IMR-90 (cell line): ENCODE measurements around the gene GLIS1. TPM values are rescaled to one million over a fixed set of nuclear protein-coding genes. Genes with fewer than 3 reads are reported as not detected.

Experiments
- ATAC-seq: fragments of 200-7000 bp; cut with Tn5 transposase; 2 replicates; pipeline ENCODE4 v1.9.1; 2020; ENCODE audit warnings: low read depth, mild to moderate bottlenecking, moderate library complexity
- BruUV-seq: library from RNA; stranded (reverse); fragments of 400-500 nt; replicated peaks from 2 replicates; lab custom pipeline; 2021; lab: Mats Ljungman, UMichigan
- CTCF ChIA-PET: fragments of 300-600 bp; formaldehyde crosslinking; extraction: SDS; loops from one replicate; lab custom pipeline; 2021; ENCODE audit warnings: antibody characterized with exemption; lab: Yijun Ruan, JAX
- POLR2A ChIA-PET: fragments of 300-600 bp; sonication (Branson Sonifier 250); formaldehyde crosslinking; loops from one replicate; lab custom pipeline; 2022; ENCODE audit warnings: antibody characterized with exemption; ENCODE audit not compliant: unreplicated experiment; lab: Charles Lee
- DNase-seq: peaks from one replicate; pipeline ENCODE4 v3.0.0; 2013
- H2AFZ ChIP-seq: replicated peaks from 2 replicates; pipeline ENCODE3; 2013; ENCODE audit warnings: low read length, mild to moderate bottlenecking; ENCODE audit not compliant: poor library complexity
- H2AK5ac ChIP-seq: 2 replicates; pipeline ENCODE4 v1.6.1; 2013; ENCODE audit warnings: low read depth, low read length, inconsistent platforms
- H2AK9ac ChIP-seq: replicated peaks from 2 replicates; pipeline ENCODE3; 2013; ENCODE audit warnings: mild to moderate bottlenecking, low read depth, low read length, moderate library complexity; ENCODE audit not compliant: poor library complexity
- H2BK120ac ChIP-seq: 2 replicates; pipeline ENCODE4 v1.6.1; 2013; ENCODE audit warnings: low read depth, low read length, inconsistent platforms
- H2BK15ac ChIP-seq: 3 replicates; pipeline ENCODE4 v1.6.1; 2013; ENCODE audit warnings: low read depth, low read length, inconsistent platforms
- H2BK20ac ChIP-seq: 2 replicates; pipeline ENCODE4 v1.6.1; 2013; ENCODE audit warnings: low read depth, mild to moderate bottlenecking, inconsistent platforms, low read length, moderate library complexity
- H2BK5ac ChIP-seq: 2 replicates; pipeline ENCODE4 v1.6.1; 2013; ENCODE audit warnings: mild to moderate bottlenecking, low read depth, low read length, inconsistent platforms; ENCODE audit not compliant: poor library complexity, severe bottlenecking
- H3K14ac ChIP-seq: replicated peaks from 2 replicates; pipeline ENCODE4 v1.6.1; 2013; ENCODE audit warnings: low read depth, low read length, inconsistent platforms
- H3K18ac ChIP-seq: 2 replicates; pipeline ENCODE4 v1.6.1; 2013; ENCODE audit warnings: low read depth, low read length, control low read depth
- H3K23ac ChIP-seq: 2 replicates; pipeline ENCODE4 v1.6.1; 2013; ENCODE audit warnings: low read depth, low read length, inconsistent platforms
- H3K27ac ChIP-seq: 2 replicates; pipeline ENCODE4 v1.5.1; 2013; ENCODE audit warnings: mild to moderate bottlenecking, control low read depth, low read length; ENCODE audit not compliant: insufficient read depth
- H3K27me3 ChIP-seq: 2 replicates; pipeline ENCODE4 v1.6.1; 2013; ENCODE audit warnings: low read length; ENCODE audit not compliant: control insufficient read depth, insufficient read depth
- H3K36me3 ChIP-seq: 2 replicates; pipeline ENCODE4 v1.6.1; 2013; ENCODE audit warnings: low read length, mixed read lengths; ENCODE audit not compliant: control insufficient read depth, insufficient read depth
- H3K4ac ChIP-seq: 2 replicates; pipeline ENCODE4 v1.6.1; 2013; ENCODE audit warnings: low read depth, low read length, inconsistent platforms
- H3K4me1 ChIP-seq: 2 replicates; pipeline ENCODE4 v1.6.1; 2013; ENCODE audit warnings: low read length, mixed read lengths; ENCODE audit not compliant: control insufficient read depth, insufficient read depth
- H3K4me2 ChIP-seq: 2 replicates; pipeline ENCODE4 v1.6.1; 2013; ENCODE audit warnings: low read depth, mild to moderate bottlenecking, control low read depth, low read length, moderate library complexity
- H3K4me3 ChIP-seq: 2 replicates; pipeline ENCODE4 v1.5.1; 2013; ENCODE audit warnings: low read depth, mild to moderate bottlenecking, control low read depth, low read length, moderate library complexity; ENCODE audit not compliant: insufficient read depth
- H3K56ac ChIP-seq: 2 replicates; pipeline ENCODE4 v1.6.1; 2013; ENCODE audit warnings: low read length, inconsistent platforms; ENCODE audit not compliant: insufficient read depth; ENCODE audit errors: extremely low read depth
- H3K79me1 ChIP-seq, 2 experiments: 2 replicates each; pipeline ENCODE4 v1.6.1; 2013; ENCODE audit warnings: low read length in 2 of 2, inconsistent platforms in 1 of 2, low read depth in 1 of 2
- H3K9ac ChIP-seq: 2 replicates; pipeline ENCODE4 v1.6.1; 2013; ENCODE audit warnings: low read depth, low read length, control low read depth
- H3K9me1 ChIP-seq: 2 replicates; pipeline ENCODE4 v1.6.1; 2013; ENCODE audit warnings: low read length, inconsistent platforms; ENCODE audit not compliant: insufficient read depth
- H3K9me3 ChIP-seq: 2 replicates; pipeline ENCODE4 v1.6.1; 2013; ENCODE audit warnings: low read length; ENCODE audit not compliant: control insufficient read depth, insufficient read depth
- H4K20me1 ChIP-seq: 2 replicates; pipeline ENCODE4 v1.6.1; 2013; ENCODE audit warnings: low read length, inconsistent platforms; ENCODE audit not compliant: insufficient read depth
- H4K5ac ChIP-seq: 2 replicates; pipeline ENCODE4 v1.6.1; 2013; ENCODE audit warnings: mild to moderate bottlenecking, low read depth, low read length, control low read depth
- H4K8ac ChIP-seq, 2 experiments: 2 replicates each; pipeline ENCODE4 v1.6.1; 2013; ENCODE audit warnings: low read depth in 2 of 2, low read length in 2 of 2, control low read depth in 1 of 2, inconsistent platforms in 1 of 2
- H4K91ac ChIP-seq: 2 replicates; pipeline ENCODE4 v1.6.1; 2013; ENCODE audit warnings: low read depth, low read length, inconsistent platforms; ENCODE audit not compliant: insufficient read depth
- BHLHE40 ChIP-seq: fragments of 150-350 bp; IDR thresholded peaks from 2 replicates; pipeline ENCODE4 v1.6.1; 2016; ENCODE audit warnings: mild to moderate bottlenecking, low read depth, low read length
- CEBPB ChIP-seq: IDR thresholded peaks from 2 replicates; pipeline ENCODE4 v1.6.1; 2012; ENCODE audit warnings: low read depth, low read length, improper control_type of control experiment
- ELK1 ChIP-seq: fragments of 150-350 bp; IDR thresholded peaks from 2 replicates; pipeline ENCODE4 v1.6.1; 2016; ENCODE audit warnings: low read depth, mild to moderate bottlenecking, low read length, moderate library complexity, borderline replicate concordance
- FOS ChIP-seq: fragments of 150-350 bp; IDR thresholded peaks from 2 replicates; pipeline ENCODE4 v1.6.1; 2016; ENCODE audit warnings: low read depth, low read length
- MAFK ChIP-seq: IDR thresholded peaks from 2 replicates; pipeline ENCODE4 v1.6.1; 2012; ENCODE audit warnings: low read depth, low read length, improper control_type of control experiment
- MAZ ChIP-seq: IDR thresholded peaks from 2 replicates; pipeline ENCODE4 v1.6.1; 2012; ENCODE audit warnings: low read depth, mild to moderate bottlenecking, low read length, improper control_type of control experiment, moderate library complexity, borderline replicate concordance
- MXI1 ChIP-seq: IDR thresholded peaks from 2 replicates; pipeline ENCODE4 v1.6.1; 2012; ENCODE audit warnings: low read depth, mild to moderate bottlenecking, low read length, moderate library complexity, borderline replicate concordance
- POLR2A ChIP-seq: IDR thresholded peaks from 2 replicates; pipeline ENCODE4 v1.6.1; 2012; ENCODE audit warnings: mild to moderate bottlenecking, low read depth, low read length
- RAD21 ChIP-seq: IDR thresholded peaks from 2 replicates; pipeline ENCODE4 v1.6.1; 2012; ENCODE audit warnings: low read length, improper control_type of control experiment
- RCOR1 ChIP-seq: IDR thresholded peaks from 2 replicates; pipeline ENCODE4 v1.6.1; 2012; ENCODE audit warnings: mild to moderate bottlenecking, low read length, improper control_type of control experiment; ENCODE audit not compliant: insufficient replicate concordance
- RFX5 ChIP-seq: IDR thresholded peaks from 2 replicates; pipeline ENCODE4 v1.8.0; 2012; ENCODE audit warnings: low read depth, mild to moderate bottlenecking, low read length, moderate library complexity
- SMC3 ChIP-seq: fragments of 150-350 bp; IDR thresholded peaks from 2 replicates; pipeline ENCODE4 v1.6.1; 2016; ENCODE audit warnings: low read depth, mild to moderate bottlenecking, antibody characterized with exemption, low read length, moderate library complexity
- USF2 ChIP-seq: fragments of 150-350 bp; IDR thresholded peaks from 2 replicates; pipeline ENCODE4 v1.6.1; 2017; ENCODE audit warnings: mild to moderate bottlenecking, antibody characterized with exemption, low read length, low read depth
- WGBS, 2 experiments: methylation state at CpG; one replicate each; pipeline versions ENCODE4 v1.1.5 to v1.1.7; 2013; ENCODE audit warnings: missing lambda C conversion rate in 2 of 2; ENCODE audit not compliant: insufficient read length in 1 of 2; ENCODE audit errors: extremely low coverage in 2 of 2; 5-methylcytosine and 5-hydroxymethylcytosine counted together
- dilution Hi-C: fragments of 300-500 bp; cut with HindIII; formaldehyde crosslinking; loops from one replicate; pipeline ENCODE4 v1.14.3; 2018; ENCODE audit warnings: low sequenced_read_pairs; ENCODE audit not compliant: unreplicated experiment
- in situ Hi-C: fragments of 300-500 bp; cut with MboI; formaldehyde crosslinking; loops from 3 replicates; pipeline ENCODE4 v1.14.3; 2019; ENCODE audit warnings: low sequenced_read_pairs, inconsistent platforms, mixed read lengths
- intact Hi-C: fragments of 100-400 bp; cut with micrococcal nuclease; formaldehyde crosslinking; loops from 2 replicates; pipeline ENCODE4 v1.10.0; 2022
- polyA plus RNA-seq, 3 experiments: library from polyadenylated mRNA; depleted of rRNA; stranded (reverse); fragments of >200 nt; gene quantifications; 2 replicates each; pipeline ENCODE4 v1.2.3, GENCODE V29; 2012; ENCODE audit warnings: low replicate concordance in 1 of 3
- total RNA-seq: library from RNA; depleted of rRNA; stranded (reverse); fragments of >200 nt; gene quantifications from 2 replicates; pipeline ENCODE4 v1.2.3, GENCODE V29; 2012

Gene GLIS1
- total and polyA plus RNA-seq, 2 of the 4 experiments (the other 2 are of a cell fraction), result 0.18 to 2.3 TPM

DNA sequence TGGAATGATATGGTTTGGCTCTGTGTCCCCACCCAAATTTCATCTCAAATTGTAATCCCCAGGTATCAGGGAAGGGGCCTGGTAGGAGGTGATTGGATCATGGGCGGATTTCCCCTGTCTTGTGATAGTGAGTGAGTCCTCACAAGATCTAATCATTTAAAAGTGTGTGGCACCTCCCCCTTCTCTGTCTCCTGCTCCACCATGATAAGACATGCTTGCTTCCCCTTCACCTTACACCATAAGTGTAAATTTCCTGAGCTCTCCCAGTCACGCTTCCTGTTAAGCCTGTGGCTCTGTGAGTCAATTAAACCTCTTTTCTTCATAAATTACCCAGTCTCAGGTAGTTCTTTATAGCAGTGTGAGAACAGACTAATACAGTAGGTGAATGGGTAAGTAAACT lies 170.4 kb downstream of the GLIS1 start:
- no peak overlapping the region for H2BK15ac ChIP-seq
- H3K14ac ChIP-seq, result no peak overlapping the region
- H3K4ac ChIP-seq, result no peak overlapping the region
- H2BK20ac ChIP-seq, result no peak overlapping the region
- no peaks in the 10 kb centered on the region for H3K79me1 ChIP-seq
- H3K36me3 ChIP-seq, result no peaks in the 10 kb centered on the region; the same call in 1 of the 2 replicates
- H2AK9ac ChIP-seq, result no peak overlapping the region
- H2BK120ac ChIP-seq, result no peak overlapping the region
- H3K4me1 ChIP-seq, result peaks cover 9% of the 10 kb centered on the region
- H2AFZ ChIP-seq, result no peak overlapping the region
- dilution Hi-C loops (no loop called here), in situ Hi-C loops (no loop called here), intact Hi-C loops (no loop called here)
- H3K23ac ChIP-seq, result no peak overlapping the region
- H3K9me3 ChIP-seq, result peaks cover 3% of the 10 kb centered on the region; the same call in 1 of the 2 replicates
- H3K27me3 ChIP-seq, result no peaks in the 10 kb centered on the region
- no peaks in the 10 kb centered on the region; the same call in 1 of the 2 replicates for H4K20me1 ChIP-seq
- H2AK5ac ChIP-seq, result no peak overlapping the region
- no peak overlapping the region for H3K9ac ChIP-seq
- no peak overlapping the region for H3K4me3 ChIP-seq
- no peak overlapping the region for H2BK5ac ChIP-seq
- no peak overlapping the region for H3K56ac ChIP-seq
- H3K27ac ChIP-seq, result no peak overlapping the region
- H3K4me2 ChIP-seq, result no peak overlapping the region
- TF ChIP-seq POLR2A, result no peak
- TF ChIP-seq SMC3, result no peak
- no peak for TF ChIP-seq RFX5
- no peak for TF ChIP-seq BHLHE40
- no peak for TF ChIP-seq MXI1
- no peak for TF ChIP-seq CEBPB
- no peak for TF ChIP-seq RAD21
- TF ChIP-seq RCOR1, result no peak
- TF ChIP-seq MAFK, result no peak
- TF ChIP-seq FOS, result no peak
- TF ChIP-seq ELK1, result no peak
- TF ChIP-seq USF2, result no peak
- TF ChIP-seq MAZ, result no peak
- no peak overlapping the region for H4K91ac ChIP-seq
- no CpG with 5 or more reads among the region's 2 CpGs for WGBS, 2 experiments
- peaks cover 11% of the 10 kb centered on the region for H3K9me1 ChIP-seq
- H4K8ac ChIP-seq, result no peak overlapping the region
- ChIA-PET POLR2A (no interaction called here), CTCF (no interaction called here)
- no TSS peak for BruUV-seq
- H4K5ac ChIP-seq, result no peak overlapping the region
- DNase-seq (no peak), ATAC-seq (no peak)
- no peak overlapping the region for H3K18ac ChIP-seq
